ENCODE data around the gene XIRP1. TPM values are rescaled to one million over a fixed set of nuclear protein-coding genes. Genes with fewer than 3 reads are reported as not detected.

XIRP1 gene
- total RNA-seq, 3 donors from 2014 or later = 0.44 TPM; not detected in 2

DNA sequence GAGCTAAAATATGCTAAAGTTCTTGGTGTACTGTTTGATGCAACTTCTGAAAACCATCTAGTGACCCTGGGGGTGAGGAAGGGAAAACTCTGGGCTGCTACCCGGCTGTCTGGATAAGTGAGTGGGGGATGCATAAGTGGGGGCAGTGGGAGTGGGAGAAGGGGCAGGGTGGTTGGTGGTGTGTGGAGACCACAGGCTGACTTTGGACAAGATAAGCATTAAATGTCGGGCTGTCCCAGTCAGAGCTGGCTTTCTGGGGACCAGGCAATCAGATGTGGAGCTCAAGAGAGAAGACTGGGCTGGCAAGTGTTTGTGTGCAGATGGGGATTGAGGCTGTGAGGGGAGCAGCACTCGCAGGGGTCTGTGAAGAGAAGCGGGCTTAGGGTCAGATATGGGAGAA is 11.0 kb upstream of the XIRP1 start:
- no peak for DNase-seq (ENCODE audit: low spot score in 2 of 2)
- Histone ChIP-seq H3K4me1 (no peaks in the 10 kb centered on the region), H3K36me3 (no peaks in the 10 kb centered on the region), H3K27ac (no peak overlapping the region), H3K27me3 (no peaks in the 10 kb centered on the region), H3K9me3 (no peaks in the 10 kb centered on the region), H3K4me3 (no peak overlapping the region)
- TF ChIP-seq CTCF (IDR thresholded peaks at IDR 0.05) (no peak), POLR2A (IDR thresholded peaks at IDR 0.05) (no peak), POLR2AphosphoS5 (IDR thresholded peaks at IDR 0.05) (no peak)
- intact Hi-C loops (cut with DNase I; ENCODE audit: low total_unique reads) = no loop called here

GRCh38 chr3:39202094-39202493 is 9.7 kb upstream of the XIRP1 start:
- H3K27me3 ChIP-seq = no peaks in the 10 kb centered on the region
- no peak overlapping the region for H3K27ac ChIP-seq
- intact Hi-C loops (cut with DNase I; ENCODE audit: low total_unique reads) = no loop called here
- no peak for DNase-seq (ENCODE audit: low spot score in 2 of 2)
- H3K9me3 ChIP-seq = no peaks in the 10 kb centered on the region
- H3K36me3 ChIP-seq = no peaks in the 10 kb centered on the region
- no peaks in the 10 kb centered on the region for H3K4me1 ChIP-seq
- TF ChIP-seq POLR2A (IDR thresholded peaks at IDR 0.05) (no peak), POLR2AphosphoS5 (IDR thresholded peaks at IDR 0.05) (no peak)
- no peak overlapping the region for H3K4me3 ChIP-seq

GRCh38 chr3:39196671-39197356 is 4.4 kb upstream of the XIRP1 start:
- H3K36me3 ChIP-seq = no peaks in the 10 kb centered on the region
- intact Hi-C loops (cut with DNase I; ENCODE audit: low total_unique reads) = no loop called here
- no peaks in the 10 kb centered on the region for H3K4me1 ChIP-seq
- no peak for DNase-seq (ENCODE audit: low spot score in 2 of 2)
- no peak overlapping the region for H3K4me3 ChIP-seq
- no peaks in the 10 kb centered on the region for H3K27me3 ChIP-seq
- H3K9me3 ChIP-seq = no peaks in the 10 kb centered on the region
- no peak for TF ChIP-seq POLR2A (IDR thresholded peaks at IDR 0.05)
- no peak for TF ChIP-seq CTCF (IDR thresholded peaks at IDR 0.05)
- TF ChIP-seq POLR2AphosphoS5 (IDR thresholded peaks at IDR 0.05) = no peak
- H3K27ac ChIP-seq = no peak overlapping the region

DNA sequence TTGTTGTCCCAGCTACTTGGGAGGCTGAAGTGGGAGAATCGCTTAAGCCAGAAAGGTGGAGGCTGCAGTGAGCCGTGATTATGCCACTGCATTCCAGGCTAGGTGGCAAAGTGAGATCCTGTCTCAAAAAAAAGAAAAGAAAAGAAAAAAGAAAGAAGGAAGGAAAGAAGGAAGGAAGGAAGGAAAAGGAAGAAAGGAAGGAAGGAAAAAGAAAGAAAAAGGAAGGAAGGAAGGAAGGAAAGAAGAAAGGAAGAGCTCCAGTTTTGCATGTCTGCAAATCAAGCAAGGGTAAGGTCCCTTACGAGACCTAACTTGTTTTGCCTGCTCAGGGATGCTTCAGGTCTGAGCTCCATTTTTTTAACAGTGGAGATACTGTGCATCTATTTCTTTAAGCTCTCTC is 3.6 kb upstream of the XIRP1 start:
- Histone ChIP-seq H3K4me1 (no peaks in the 10 kb centered on the region), H3K9me3 (no peaks in the 10 kb centered on the region), H3K27me3 (no peaks in the 10 kb centered on the region), H3K36me3 (no peaks in the 10 kb centered on the region), H3K4me3 (no peak overlapping the region), H3K27ac (no peak overlapping the region)
- intact Hi-C loops (cut with DNase I; ENCODE audit: low total_unique reads) = no loop called here
- DNase-seq (ENCODE audit: low spot score in 2 of 2) = no peak
- TF ChIP-seq POLR2A (IDR thresholded peaks at IDR 0.05) = no peak
- TF ChIP-seq POLR2AphosphoS5 (IDR thresholded peaks at IDR 0.05) = no peak
- no peak for TF ChIP-seq CTCF (IDR thresholded peaks at IDR 0.05)

DNA sequence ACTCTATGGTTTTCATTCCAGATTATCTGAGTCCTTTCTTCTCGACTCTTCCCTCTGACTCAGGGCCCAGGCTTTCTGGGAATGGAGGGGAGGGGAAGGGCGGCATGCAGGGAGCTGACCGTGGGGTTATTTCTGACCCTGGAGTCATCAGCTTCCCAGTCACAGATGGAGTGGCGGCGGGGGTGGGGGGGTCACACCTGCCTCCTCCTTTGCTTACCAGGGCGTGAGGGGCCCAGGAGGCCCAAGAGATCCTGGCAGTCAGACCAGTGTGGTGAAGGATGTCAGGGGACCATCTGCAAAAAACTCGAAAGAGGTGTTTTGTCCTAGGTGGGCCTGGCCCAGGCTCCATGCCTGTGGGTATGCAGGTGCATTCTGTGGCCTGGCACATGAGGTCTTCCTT is 996 bp upstream of the XIRP1 start:
- TF ChIP-seq CTCF (IDR thresholded peaks at IDR 0.05) (no peak), POLR2A (IDR thresholded peaks at IDR 0.05) (no peak), POLR2AphosphoS5 (IDR thresholded peaks at IDR 0.05) (no peak)
- Histone ChIP-seq H3K9me3 (no peaks in the 10 kb centered on the region), H3K4me1 (peaks cover 0 to 5% of the 10 kb centered on the region in 2 donors), H3K27ac (no peak overlapping the region), H3K36me3 (no peaks in the 10 kb centered on the region), H3K27me3 (no peaks in the 10 kb centered on the region), H3K4me3 (no peak overlapping the region)
- no peak for DNase-seq (ENCODE audit: low spot score in 2 of 2)
- intact Hi-C loops (cut with DNase I; ENCODE audit: low total_unique reads) = loop anchor here (5.0 kb wide), 1 partner anchor 84 kb away; no protein-coding TSS in a partner anchor
